NCI-H1417 (cell line): Measurements from ENCODE around the gene CLSTN2.

Source experiments
- DNase-seq, 3 experiments: peaks; one replicate each; lab custom pipeline; 2025; lab: John Stamatoyannopoulos, UW

The CLSTN2 gene

DNA sequence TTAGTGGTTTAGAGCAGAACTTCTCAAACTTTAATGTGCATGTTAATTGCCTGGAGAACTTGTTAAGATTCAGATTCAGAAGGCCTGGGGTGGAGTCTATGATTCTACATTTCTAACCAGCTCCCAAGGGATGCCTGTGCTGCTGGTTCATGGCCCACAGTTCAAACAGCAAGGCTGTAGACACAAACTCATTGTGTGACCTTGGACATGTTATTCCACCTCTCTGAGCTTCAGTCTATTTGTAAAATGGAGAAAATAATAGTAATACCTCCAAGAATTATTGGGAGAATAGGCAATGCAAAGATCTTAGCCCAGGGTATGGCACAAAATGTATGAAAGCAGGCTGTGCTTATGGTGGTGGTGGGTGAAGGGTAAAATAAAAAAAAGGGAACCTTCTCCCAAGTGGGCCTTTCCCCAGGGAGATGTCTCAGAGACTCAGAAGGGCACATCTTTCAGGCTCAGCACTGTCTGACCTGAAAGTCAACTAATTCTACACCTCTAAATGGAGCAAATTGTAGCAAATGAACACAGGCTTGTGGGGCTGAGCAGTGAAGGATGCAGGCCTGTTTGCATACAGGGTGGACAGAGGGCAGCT lies 566.9 kb downstream of the CLSTN2 start:
- no peak for DNase-seq

DNA sequence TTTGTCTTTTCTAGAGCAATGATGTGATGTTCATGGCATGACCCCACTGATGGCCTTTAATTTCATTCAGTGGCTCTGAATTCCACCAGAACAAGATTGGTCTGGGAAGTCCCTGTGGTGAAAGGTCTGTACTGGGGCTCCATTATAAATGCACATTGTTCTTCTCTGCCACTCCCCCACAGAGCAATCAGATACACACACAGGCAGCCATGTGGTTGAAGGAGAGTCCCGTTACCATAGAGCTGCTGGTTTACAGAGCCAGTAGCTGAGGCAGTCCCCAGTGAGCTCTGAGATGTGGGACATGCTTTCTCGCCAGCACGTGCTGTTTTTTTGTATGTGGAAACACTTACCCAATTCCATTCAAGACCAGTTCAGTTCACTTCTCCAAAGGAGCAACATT lies 570.2 kb downstream of the CLSTN2 start:
- DNase-seq: peak; percentile 28 to 62 (median 51)

DNA sequence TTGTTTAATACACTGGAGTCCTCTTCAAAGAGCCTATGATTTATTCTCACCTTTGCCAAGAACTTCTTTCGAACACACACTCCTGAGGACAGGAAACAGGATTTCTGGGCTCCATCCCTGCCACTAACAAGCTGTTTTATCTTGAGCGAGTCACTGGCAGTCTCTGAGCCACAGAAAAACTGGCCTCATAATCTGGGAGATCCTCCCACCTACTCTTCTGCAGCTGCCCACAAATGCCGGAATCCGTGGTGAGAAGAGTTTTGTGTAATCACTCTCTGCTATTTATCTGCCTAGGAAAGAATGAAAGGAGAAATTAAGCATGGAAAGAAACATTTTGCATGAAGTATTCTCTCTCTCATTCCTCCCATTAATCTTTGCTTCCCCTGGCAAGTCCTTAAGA lies 570.9 kb downstream of the CLSTN2 start:
- peak in 1 of 3 experiments; percentile 24 for DNase-seq

DNA sequence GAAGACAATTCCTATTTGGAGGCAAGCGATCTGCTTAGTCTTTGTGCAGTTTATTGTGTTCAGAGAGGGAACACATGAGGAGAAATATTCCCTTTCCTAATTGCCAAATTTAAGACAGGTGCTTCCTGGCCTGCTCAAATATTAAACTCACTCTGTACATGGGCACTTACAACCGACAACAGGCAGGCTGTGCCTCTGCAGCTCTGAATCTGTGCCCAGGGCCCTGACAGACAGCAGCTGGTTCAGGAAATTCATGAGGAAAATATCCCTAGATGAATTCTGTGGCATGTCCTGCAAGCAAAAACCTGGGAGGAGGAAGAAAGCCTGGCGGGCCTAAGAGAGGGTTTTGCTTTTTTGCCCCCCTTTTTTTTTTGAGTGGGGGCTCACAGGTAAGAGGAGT lies 573.6 kb downstream of the CLSTN2 start:
- no peak for DNase-seq

DNA sequence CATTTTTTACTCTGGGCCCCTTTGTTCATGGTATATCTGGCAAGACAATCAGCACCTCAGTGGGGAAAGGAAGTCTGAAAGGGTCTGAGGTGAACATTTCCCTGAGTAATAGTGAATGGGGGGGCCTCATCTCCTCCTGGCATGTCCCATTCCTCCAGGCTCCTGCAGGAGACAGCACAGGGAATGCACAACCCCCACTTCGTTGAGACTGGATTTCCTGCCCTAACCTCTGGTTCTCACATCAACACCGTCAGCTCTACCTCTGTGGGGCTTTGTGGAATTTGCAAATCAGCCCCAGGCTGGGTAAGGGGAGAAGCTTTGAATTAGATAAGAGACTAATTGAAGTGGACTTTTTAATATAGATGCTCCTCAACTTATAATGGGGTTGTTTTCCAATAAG lies 574.5 kb downstream of the CLSTN2 start:
- DNase-seq: no peak

DNA sequence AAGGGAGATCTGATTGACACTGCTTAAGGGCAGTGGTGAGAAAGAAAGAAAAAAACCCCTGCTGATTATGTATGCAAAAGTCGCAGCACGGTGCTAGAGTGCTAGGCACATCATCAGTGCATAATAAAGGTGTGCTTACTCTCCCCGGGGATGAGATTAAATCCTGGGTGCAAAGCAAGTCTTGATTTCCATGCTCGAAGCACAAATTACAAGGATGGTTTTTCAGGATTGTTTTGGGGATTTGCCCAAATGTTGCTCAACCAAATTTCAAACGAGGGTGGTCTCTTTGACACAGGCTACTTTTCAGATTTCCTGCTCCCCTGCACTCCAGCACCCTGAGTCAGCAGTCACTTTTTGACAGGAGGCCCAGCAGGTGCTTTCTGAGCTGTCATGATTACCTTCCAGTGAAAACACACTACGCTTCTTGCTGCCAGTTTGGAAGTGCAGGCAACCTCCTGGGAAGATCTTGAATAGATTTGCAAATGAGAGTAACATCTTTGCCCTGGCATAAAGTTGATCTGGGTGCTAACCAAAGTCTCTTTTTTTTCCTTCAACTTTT lies 575.4 kb downstream of the CLSTN2 start:
- DNase-seq: no peak

DNA sequence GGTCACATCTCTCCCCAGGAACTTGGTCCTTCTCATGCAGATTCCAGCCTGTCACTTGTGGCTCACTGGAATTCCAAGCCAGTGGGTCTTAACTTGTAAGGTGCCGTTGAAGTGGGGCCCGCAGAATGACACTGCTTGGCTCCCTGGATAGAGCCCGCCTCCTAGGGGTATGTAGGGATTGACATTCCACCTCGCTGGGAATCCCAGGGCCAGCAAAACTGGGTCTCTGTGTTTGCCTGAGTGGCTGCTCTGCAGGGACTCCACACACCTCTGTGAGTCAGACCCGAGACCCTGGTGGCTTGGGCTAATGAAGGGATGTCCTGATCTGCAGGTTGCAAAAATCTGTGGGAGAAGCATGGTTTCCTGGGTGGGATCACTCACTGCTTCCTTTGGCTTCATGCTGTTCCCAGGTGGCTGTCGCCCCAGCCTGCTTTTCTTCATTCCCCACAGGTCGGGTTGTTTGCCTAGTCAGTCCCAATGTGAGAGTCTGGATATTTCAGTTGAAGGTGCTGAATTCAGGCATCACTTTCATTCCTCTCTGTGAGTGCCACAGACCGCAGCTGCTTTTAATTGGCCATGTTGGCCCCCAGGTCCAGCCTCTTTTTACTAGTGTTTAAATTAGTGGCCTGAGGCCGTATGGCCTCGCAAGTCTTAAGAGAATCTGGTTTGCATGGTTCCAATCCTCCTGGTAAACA lies 586.9 kb downstream of the CLSTN2 start:
- peak in 1 of 3 experiments; percentile 5 for DNase-seq

DNA sequence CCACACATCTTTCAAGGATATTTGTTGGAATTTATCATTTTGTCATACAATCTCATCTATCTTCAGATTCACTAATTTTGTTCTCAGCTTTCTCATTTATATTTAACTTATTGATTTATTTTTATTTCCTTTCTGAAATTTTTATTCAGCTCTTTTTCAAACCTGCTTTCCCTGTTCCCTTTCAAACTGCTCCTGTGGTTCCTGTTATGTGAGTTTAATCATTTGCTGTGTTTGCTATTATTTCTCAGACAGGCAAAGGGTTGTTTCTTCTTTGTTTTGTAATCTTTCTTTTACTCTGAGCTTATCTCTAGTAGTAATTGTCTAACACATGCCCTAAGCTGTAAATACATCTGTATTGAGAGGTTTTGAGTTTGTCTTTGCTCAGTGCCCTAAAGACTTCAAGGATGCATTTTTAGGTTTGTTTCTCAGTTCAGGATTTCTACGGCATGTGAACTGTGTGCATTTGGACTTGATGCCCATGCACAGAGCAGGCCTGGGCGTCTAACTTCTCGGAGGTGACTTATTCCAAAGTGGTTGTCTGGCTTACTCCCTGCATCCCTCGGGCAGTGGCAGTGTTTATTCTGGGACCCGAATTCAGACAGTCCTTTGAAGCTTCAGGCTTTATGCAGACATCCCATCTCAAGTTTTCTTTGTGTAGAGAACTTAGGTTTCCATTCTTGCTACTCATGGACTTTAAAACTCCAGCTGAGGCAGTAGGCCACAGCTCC lies 587.8 kb downstream of the CLSTN2 start:
- no peak for DNase-seq

DNA sequence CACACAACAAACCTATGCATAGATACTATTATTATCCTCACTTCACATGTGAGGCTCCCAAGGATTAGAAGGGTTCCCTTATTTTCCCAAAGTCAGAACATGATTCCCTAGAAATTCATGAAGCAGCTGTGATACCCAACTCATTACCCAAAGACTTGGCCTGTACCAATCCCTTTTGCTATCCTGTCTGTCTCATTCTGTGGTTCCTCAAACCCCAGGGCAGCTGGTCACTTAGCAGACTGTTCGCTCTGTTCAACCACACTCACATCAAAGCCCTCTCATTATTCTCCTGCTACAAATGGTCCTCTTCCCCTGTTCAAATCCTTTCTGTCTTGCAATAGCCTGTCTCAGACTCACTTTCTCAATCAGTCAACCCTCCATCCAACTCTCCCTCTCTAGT lies 588.6 kb downstream of the CLSTN2 start:
- DNase-seq: no peak

DNA sequence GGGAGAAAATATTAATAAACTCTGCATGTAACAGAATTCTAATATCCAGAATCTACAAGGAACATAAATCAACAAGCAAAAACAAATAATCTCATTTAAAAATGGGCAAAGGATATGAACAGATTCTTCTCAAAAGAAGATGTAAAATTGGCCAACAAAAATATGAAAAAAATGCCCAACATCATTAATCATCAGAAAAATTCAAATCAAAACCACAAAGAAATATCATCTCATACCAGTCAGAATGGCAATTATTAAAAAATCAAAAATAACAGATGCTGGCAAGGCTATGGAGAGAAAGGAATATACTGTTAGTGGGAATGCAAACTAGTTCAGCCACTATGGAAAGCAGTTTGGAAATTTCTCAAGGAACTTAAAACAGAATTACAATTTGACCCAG lies 592.2 kb downstream of the CLSTN2 start:
- no peak for DNase-seq

DNA sequence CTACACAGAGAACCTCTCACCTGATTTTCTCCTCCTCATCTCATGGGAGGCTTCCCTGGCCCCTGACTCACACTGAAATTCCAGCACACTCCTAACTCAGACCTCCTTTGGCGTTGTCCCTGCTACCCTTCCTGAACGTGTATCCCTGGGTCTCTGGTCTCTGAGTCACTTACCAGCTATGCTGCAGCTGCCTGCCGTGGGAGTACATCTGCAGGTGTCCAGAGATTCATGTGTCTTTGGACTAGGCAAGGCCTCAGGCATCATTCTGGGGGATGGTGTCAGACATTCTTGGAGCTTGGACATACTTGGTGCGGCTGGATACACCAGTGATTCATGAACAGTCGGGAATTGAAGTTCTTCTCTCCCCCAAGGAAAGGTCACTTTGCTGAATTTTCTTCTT lies 594.1 kb downstream of the CLSTN2 start:
- no peak for DNase-seq

DNA sequence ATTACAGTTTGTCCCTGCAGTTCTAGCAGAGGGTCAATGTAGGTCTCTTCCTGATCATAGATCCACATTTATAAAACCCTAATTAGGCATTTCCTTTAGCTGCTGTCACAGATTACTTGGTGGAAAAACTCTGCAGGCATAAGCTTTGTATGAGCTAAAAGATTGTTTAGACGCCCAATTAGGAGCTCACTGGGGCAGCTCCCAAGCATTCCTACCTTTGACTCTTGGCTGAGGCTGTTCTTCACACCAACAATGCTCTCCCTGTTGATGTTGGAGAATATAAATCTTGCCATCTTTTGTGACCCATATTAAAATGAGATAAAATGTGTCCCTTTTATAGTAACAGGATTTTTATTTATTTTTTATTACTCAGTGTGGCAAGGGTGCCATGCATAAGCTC lies 594.6 kb downstream of the CLSTN2 start:
- DNase-seq: no peak

DNA sequence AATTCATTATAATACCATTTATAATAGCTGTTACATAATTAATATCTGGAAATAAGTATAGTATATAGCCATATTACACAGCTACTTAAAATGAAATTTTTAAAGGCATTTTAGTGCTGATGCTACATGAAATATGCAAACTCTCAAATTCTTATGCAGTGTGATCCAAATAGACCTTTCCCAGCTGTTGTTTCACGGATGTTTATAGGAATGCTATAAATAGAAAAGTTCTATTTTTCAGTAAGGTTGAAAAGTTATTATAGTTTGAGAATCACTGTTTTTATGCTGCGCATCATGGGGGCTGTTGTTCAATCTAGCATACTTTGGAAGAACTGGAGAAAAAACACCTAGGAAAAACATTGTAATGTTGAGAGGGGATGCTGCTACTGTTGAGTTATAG lies 595.1 kb downstream of the CLSTN2 start:
- no peak for DNase-seq

DNA sequence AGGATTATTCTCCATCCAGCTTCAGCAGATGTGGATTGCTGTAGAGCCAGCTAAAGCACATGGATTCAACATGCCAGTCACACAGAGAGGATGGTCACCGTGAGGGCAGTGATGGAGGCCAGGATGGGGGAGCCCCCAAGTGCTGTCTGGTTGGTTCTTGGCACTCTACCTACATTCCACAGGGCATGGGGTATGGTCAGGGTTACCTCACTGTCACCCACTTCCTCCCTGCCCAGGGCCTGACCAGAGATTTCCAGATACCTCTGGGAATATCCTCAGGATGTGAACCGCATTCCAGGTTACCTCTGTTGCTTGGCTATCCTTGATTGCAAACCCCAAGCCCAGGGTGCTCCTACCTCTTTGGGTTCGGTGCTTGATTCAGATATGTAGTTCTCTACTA lies 595.6 kb downstream of the CLSTN2 start:
- no peak for DNase-seq

DNA sequence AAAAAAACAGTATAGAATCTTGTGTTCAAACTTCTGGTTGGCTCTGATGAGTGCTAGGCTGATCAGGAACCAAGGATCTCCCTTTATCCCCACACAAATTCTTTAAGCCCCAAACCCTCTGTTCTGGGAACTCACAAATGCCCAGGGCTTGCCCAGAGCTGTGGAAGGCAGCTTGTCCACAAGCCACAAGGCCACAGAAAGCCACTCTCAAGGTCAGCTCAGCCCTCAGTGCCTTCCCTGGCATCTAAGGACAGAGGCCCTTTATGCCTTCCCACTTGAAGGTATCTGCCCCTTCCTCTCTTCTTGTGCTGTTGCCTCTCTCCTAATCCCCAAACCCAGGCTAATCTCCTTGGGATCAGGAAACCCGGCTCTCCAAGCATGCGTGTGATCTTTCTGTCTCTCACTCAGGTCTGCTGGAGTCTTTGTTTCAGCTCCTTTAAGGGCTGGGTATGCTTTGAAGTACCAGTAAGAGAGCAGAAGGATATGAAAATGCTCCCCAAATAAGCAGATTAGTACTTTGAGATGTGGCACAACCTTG lies 597.9 kb downstream of the CLSTN2 start:
- DNase-seq: no peak

DNA sequence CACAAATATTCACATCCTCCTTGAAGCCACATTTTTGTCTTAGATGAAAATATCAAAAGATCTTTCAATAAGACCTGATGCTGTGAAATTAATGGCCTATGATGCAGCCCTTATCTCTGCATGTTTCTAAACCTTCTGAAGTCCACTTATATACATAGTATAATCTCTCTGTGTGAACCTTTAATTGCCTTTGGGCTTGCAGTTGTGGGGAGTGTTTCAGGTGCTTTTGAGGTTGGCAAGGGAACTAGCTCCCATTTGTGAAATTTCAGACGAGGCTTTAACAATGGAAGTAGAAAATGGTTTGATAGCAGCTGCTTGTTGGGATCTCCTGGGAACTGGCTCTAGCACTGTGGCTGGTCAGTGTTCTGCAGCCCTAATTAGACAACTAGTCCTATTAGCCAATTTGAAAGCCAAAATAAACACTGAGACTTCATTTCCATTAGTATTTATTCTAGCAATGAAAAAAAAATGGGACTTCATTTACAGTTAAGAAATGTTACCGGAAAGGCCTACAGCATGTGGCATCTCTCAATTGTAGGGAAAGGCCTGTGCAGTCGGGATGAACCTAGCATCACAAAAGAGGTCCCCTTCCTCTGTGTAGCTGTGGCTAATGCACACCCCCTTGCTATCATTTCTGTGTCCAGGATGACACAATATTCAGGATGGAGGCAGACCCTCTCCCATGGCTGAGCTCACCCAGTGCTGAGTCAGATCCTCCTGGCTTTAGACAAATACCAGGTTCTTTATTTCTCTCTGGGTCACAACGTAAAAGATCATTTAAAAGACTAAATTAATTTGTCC lies 602.1 kb downstream of the CLSTN2 start:
- DNase-seq: peak; percentile 17 to 78 (median 47)

DNA sequence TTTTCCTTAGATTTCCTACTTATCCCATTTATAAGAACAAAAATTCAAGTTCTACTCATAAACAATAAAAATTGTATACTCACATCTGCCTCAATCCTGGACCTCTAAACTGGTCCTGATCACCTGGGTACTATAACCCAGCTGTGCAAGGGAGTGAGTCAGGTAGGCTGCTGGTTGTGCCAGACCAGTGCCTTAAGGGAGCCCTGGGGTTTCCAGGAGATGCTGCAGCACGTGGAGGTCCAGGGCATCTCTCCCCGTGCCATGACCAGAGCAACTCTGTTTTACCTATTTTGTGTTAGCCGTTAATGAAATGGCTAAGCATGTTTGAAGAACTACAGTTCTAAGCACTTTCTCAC lies 602.7 kb downstream of the CLSTN2 start:
- DNase-seq: no peak

DNA sequence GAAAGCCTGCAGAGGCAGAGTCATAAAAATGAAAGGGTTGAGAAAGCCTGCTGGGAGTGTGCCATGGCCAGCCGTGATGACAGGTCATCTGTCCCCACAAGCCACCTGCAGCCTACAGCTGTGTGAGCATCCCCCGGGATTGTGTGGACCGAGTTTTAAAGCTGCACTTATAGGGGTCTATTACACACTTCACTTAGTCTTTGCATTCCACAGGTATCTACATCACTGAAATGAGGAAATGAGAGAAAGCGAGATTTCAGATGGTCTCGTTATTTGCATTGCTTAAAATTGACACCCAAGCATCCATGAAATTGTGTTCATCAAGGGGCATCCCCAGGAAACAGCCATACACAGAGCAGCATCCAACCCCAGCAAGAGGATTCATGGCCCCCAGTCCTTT lies 605.3 kb downstream of the CLSTN2 start:
- no peak for DNase-seq

DNA sequence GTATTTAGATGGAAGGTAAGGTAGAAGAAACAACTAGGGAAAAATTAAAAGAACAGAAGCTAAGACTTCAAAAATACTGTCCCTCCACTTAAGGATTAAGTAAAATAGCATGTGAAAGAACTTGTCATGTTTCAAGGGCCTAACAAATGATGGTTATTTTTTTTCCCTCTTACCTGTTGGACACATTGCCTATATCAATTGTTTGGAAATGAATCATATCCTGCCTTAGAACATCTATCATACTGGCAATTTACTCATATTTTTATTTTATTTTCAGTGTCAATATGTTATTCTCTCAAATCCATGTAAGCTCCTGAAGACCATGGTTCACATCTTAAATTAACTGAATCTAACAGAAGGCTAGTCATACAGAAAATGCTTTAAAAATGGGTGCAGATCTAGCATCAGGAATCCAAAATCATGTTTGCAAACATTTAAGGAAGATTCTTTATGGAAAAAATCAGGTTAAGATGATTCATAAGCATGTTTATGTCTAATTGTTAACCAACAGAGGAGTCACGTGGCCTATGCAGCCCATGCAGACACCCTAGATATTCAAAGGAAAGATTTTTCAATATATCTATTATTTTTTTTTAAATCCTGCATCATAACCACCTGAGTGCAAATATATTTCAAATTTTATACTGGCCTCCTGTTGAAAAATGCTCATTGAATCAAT lies 607.1 kb downstream of the CLSTN2 start:
- no peak for DNase-seq

DNA sequence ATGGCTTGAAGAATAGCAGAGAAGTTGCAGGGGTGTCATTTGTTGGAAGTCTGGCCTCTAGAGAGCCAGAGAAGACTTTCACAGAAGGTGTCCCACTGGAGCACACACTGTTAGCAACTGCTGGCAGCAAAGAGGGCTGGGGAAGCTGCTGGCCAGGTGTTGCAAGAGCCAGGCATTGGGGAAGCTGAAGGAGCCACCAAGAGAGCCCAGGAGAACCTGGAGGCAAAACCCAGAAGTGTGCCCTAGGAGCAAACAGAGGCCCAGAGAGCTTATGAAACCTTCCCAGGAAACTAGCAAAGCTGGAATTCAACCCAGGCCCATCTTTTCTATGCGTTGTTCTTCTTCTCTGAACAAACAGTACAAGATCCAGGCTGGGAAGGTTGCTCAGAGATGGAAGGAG lies 610.2 kb downstream of the CLSTN2 start:
- no peak for DNase-seq

DNA sequence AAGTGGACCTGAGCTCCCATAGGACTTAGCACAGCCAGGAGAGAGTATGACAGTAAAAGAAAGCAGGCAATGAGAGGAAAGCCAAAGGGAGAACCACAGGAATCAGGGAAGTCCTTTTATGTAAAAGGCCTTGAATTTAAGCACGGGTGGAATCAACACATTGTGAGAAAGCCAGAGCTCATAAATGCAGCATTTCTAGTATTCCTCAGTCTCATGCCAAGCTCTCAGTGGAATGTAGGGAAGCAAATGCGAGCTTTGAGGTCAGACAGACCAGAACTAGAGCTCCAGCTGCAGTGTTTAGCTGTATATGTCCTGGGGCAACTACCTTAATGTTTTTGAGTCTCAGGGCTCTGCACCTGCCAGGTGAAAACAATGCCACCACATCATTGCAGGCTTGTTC lies 610.8 kb downstream of the CLSTN2 start:
- peak in 2 of 3 experiments; percentile 11 to 46 for DNase-seq
